ENCODE data around the gene NREP.

NREP gene

DNA sequence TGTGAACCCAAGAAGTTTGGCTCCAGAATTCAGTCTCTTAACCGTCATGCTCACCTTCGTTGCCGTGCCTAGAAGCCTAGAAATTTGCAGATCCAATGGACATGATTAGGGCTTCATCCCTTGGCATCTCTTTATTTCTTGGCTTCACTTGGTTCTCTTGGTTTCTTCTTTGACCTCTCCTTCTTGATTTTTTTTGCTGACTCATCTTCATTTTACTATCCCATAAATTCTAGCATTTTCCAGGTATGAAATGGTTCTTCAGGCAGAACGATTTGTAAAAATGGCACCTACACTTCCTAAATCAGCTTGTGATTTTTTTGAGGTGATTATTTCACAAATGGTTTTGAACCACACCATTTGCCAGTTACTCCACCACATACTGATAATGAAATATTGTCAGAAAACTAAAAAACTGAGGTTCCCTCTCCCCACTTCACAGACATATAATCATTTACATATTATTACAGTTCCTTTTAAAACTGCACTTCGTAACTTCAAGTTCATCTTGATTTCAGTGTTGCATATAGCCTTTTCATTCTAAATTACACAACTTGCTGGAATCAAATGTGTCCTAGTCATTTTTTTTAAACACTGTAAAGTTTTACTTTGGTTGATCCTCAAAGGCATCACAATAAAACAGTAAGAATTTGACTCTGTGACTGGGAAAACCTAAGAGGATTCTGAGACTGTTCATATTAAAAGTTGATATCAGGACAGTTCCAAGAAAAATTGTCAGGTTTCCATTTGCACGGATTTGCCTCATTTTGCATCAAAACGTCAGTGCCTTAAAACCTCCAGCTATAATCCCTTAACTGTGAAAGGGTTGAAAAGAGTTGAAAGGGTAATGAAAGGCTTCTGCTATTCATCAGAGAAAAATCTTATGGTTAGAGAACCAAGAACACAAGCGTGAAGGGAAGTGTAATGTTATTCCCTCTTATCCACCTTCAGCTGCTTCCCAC is 8.9 kb upstream of the NREP start:
- no peak for DNase-seq (ENCODE audit: insufficient read length, low spot score)
- no peak for FAIRE-seq

DNA sequence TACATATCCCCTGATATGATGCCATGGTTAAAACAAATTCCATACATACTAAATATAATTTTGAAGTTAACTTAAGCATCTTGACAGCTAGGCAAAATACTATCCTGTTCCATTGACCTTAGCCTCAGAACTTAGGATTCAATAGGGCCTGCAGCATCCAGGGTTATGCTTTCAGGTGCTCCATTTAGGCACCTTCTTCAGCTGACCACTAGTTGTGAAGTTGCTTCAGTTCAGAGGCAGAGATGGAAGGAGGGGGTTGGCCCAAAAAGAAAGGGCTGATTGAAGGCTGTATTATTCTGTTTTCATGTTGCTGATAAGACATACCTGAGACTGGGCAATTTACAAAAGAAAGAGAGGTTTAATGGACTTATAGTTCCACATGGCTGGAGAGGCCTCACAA is 7.0 kb upstream of the NREP start:
- FAIRE-seq (no peak), DNase-seq (ENCODE audit: insufficient read length, low spot score) (no peak)

DNA sequence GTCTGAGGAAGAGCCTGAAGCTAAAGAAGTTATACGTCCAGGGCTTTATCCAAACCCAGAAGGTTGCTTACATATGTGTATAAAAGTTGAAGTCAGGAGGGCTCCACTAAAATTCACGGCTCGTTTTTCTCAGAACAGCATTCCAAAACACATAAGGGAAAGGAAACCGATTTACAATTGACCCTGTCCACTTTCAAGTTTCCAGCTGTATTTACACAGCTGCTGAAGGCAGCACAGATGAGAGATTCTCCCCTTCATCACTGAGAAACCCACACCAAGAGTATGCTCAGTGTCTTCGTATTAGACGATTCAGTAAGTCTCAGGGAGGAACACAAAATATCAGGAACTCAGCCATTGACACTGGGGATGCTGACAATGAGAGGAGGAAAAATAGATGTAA is 5.9 kb upstream of the NREP start:
- DNase-seq (ENCODE audit: insufficient read length, low spot score) = no peak
- no peak for FAIRE-seq

DNA sequence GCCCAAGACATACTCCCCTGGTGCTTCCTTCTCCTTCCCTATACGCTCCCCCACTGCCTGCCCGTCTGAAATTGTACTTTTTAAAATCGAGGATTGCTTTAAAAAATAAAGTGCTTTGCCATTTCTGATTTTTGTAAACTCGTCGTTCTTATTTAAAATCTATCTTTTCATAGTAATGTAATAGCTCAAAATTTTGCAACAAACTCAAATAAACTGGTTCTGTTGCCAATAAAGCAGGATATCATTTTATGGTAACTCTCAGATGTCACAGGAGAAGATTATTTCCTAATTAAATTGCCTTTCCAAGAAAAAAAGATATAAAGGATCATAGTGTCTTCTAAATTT is 1.3 kb upstream of the NREP start:
- DNase-seq (ENCODE audit: insufficient read length, low spot score) (no peak), FAIRE-seq (no peak)

DNA sequence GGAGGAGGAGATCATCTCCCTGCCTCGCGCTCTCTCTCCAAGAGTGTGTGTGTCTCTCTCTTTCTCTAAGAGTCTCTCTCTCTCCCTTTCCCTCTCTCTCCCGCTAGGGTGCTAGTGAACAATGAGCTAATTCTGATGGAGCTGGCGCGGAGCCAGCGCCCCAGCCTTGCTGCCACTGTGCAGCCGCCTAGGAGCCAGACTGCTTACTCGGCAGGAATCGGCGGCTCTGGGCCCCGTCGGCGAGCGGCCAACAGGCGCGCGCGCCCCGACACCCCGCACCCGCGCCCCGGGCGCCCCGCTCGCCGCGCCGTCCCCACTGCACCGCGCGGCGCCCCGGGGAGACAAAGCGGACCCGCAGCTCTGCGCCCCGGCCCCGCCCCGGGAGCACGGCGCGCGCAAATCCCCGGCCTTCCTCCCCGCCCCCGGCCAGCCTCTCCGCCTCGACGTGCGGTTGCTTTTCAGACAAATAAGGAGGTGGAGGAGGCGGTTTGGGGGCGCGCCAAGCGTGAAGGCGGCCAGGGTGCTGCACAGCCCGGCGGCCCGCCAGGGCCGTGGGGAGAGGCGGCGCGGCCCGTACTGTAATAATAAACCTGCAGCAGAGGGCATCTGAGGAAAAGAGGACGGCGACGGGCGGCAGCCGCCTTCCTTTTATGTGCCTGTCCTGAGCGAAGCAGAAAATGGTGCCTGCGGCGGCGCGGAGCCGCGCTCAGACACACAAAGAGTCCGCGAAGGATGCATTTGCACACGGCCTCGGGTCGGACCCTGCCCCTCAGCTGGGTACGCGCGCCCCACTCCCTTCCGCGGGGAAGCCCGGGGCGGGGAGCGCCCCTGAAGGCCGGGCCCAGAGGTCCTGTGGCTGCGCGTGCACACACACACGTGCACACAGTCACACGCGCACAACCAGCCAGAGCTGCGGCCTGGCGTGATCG is 625 bp upstream of the NREP start:
- FAIRE-seq = peak; percentile 96

DNA sequence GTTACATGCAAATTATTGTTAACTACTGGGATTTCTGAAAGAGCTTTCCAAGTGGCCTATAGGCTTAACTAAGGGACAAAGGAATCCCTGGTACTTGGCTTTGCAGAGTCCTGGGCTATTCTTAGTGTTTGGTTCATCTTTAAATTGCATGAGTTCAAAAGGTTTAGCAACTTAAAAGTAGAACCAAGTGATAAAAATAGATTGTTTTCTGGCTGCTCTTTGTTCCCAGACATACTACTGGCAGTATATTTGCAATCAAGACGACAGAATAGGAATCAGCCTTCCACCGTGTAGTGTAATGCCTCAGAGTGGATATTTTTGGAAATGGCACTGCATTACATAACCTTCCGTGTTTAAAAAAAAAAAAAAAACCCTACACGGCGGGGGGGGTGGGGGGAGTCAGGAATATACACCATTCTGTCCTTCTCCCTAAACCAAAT is 1.0 kb downstream of the NREP start:
- FAIRE-seq = peak; percentile 88
- no peak for DNase-seq (ENCODE audit: insufficient read length, low spot score)

More for the DNA sequence above, 625 bp upstream of the NREP start:
- DNase-seq (ENCODE audit: insufficient read length, low spot score) = peak; percentile 65

DNA sequence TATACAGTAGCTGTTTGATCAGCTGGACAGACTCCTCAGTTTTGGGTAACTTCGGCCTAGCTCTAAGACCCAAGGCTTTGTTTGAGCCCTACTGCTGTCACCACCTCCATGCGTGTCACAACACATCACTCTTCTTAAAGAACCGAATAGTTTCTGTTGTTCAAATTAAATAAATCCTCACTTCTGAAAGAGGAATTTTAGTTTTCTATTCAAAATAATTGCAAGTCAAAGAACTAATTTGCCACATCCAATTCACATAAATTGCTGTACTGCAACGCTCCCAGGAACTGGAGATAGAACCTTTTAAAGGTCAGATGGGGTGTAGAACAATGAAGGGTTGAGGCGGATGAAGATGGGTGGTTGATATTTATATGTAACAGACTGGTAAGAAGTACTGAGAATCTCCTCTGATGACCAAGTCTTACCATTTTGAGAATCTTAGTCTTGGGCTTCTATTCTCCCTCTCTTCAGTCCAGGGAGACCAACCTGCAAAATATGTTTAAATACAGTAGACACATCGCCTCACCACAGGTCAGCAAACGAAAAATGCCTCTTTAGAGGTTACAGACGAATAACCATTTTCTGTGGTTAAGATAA is 1.6 kb downstream of the NREP start:
- DNase-seq (ENCODE audit: insufficient read length, low spot score) (no peak), FAIRE-seq (no peak)

DNA sequence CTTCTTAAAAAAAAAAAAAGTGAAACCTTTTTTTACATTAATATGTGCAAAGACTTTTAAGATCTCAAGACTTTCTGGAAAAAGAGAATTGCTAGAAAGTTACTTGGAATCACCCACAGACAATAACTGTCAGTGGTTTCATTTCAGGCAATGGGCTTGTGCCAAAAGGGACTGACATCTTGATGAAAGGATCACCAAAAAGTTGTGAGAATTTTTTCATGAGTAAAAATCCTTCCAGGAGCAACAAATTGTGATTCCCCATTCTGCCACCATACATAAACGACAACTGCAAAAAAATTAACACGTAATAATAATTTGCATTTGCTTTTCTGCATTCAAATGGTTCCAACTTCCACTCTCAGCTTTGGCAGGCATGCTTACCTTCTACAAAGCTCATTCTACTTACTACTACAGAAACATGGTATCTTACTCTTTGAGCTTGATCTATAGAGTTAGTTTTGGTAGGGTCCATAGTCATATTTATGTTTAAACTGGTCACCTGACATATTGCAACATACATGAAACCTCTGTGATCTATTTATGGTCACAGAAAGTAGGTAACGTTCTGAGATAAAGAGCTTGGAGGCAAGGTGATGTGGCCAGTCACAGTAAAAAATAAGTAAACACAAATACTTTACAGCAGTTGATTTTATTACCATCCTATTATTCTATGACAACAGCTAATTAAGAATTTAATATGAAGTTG is 3.0 kb downstream of the NREP start:
- DNase-seq (ENCODE audit: insufficient read length, low spot score) = no peak
- no peak for FAIRE-seq

DNA sequence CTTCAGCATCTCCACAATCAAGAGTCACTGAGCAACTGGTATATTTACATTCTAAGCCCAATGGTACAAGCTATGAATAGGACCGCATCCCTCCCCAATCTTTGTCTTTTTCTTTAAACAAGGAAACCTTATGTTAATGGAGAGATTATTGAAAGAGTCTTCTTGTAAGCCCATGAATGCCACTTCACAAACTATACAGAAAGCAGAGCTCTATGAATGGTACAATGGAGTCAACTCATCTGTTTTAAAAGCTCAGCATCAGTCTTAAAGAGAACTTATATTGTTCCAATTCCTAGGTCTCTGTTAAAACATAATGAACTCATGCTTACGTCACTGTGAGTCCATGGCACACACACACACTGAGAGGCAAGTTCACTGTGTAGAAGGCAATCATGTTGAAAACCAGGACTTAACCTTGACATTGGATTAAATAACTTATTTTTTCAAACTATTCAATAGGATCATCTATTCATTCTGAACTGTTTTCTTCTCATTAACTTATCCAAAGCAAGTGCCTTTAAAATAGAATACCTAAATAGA is 4.5 kb downstream of the NREP start:
- FAIRE-seq (peak; percentile 53), DNase-seq (ENCODE audit: insufficient read length, low spot score) (no peak)

DNA sequence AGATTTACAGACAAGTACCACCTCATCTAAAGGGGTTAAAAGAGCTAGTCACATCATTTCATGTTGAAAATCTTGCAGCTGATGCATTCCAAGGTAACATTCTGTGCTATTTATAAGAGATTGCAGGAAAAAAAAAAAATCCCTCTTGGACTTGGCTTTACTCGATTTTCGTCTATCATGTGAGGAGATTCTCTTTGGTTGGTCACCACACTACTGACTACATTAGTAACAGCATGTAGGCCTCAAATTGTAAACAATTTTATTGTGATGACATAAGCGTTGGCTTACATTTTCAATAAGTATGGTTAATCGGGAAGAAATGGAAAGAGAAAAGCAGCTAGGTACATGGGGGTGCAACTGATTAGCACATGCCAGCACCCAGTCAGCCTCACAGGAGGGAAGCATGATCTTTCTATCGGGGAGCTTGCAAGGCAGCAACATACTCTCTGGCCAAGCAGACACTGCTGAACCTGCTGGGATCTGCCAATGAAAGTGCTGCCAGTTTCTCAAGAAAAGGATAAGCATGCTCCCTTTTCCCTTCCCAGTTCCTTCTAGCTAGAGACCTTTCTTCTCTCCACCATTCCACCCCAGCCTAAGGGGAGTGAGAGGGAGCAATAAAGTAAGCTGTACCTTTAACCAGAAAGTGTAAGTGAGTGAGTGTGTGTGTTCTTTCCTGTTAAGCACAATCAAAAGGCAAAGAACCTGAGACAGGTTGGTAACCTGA is 7.5 kb downstream of the NREP start:
- DNase-seq (ENCODE audit: insufficient read length, low spot score) (no peak), FAIRE-seq (no peak)

DNA sequence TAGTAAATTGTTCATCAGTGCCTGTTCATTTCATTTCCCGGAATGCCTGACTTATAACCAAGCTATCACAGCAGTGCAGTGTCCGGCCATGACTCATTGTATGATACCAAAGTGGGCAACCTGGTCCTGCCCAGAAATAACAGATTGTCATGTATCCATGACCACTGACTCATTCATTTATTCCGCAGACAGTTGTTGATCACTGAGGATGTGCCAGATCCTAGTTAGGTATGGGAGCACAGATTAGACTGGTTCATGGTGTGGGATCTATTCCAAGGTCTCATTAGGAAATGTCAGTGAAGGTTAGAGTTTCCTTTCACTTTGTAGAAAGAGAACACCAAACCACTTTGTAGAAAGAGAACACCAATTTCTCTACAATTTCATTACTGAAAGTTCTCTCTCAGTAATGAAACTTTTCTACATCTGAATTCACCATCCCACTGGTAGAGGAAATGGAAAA is 8.7 kb downstream of the NREP start:
- FAIRE-seq (peak; percentile 74), DNase-seq (ENCODE audit: insufficient read length, low spot score) (no peak)

DNA sequence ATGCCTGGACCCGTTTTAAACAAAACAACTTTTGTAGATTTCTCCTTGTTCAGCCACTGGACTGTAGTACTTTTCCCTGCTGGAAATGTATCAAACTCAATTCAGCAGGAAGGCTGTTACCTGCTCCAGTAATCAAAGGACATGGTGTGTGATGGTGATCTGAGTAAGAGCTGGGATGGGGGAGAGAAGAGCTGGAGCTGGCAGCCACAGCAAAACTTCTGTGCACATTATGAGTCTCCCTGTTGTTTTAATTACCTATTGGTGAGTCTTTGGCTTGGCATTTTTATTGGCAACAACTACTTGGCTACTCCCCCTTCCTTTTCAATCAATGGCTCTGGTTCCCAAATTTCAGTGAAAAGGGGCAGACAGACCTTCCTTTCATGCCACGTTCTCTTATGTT is 9.7 kb downstream of the NREP start:
- DNase-seq (ENCODE audit: insufficient read length, low spot score) (no peak), FAIRE-seq (no peak)

DNA sequence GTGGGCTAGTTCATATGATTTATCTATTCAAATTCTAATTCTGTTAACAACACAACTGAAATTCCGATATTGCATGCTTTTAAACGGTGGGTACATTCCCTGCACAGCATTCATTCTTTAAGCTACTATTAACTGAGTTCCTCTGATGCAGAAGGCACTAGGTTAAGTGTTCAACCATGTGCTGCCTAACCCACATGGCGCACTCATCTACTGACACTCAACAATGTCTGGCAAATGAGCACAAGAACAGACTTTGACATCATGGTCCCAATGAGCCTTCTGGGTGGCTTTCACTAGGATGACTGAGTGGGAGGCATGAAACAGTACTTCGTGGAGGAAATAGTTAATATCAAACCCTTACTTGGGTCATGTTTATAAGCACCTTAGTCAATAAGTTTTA is 10.2 kb downstream of the NREP start:
- FAIRE-seq (no peak), DNase-seq (ENCODE audit: insufficient read length, low spot score) (no peak)

DNA sequence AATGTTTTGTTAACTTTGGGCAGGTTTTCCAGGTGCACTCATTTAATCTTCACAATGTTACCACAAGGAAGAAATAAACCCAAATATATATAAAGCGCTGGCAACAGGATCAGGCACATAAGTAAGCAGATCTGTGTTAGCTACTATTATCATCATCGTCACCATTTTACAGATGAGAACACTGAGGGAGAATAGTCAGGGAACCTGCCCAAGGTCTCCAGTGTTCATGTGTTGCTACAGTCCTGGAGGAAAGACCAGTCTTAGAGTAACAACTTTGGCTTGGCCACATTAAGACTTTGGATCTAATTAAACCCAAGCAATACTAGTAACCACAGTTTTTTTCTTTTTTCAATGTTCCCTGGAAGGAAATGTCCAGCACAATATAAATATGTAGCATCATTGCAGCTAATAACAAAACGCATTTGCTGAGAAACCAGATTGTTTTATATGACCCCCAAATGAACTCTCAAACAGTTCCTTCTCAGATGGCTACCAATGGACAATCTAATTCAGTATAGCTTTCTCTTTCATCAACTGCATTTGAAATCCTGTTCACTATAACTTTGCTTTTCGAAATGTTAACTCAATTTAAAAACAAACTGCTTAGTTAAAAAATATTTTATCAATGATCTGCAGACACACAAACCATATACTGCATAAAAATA is 11.8 kb downstream of the NREP start:
- FAIRE-seq = peak; percentile 42
- DNase-seq (ENCODE audit: insufficient read length, low spot score) = no peak

DNA sequence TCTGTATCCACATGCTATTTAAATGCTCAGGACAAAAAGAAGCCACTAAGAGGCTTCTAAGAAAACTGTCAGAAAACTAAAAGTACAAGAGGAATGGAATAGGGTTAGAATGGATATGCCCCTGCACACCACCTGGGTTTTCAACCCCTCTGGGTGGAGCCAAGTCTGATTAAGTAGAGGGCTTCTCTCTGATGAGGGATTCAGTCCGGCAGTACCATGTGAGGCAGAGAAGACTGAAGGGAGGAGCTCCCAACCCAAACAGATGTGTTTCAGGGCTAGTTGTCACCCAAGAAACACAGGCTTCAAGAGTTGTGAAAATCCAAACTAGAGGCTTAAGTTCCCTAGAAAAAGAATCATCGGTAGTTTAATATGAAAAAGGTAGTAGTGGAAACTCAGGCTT is 12.5 kb downstream of the NREP start:
- DNase-seq (ENCODE audit: insufficient read length, low spot score) = no peak
- no peak for FAIRE-seq

DNA sequence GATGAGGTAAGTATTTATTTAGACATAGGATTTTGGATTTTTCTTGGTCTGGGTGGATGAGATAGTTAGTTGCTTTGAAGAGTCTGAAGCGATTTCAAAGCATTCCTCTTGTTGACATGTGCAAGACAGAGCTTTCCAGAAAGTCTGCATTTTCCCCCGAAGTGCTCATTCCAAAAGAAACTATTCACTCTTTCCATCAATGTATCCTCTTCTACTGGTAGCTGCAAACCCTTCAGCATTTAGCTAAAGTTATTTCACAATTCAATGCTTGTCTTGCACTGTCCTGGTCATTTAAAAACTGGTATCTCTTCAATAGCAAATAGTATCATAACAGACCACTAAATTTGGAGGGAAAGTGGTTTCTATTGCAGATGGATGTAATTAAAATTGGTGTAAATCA is 13.0 kb downstream of the NREP start:
- FAIRE-seq (no peak), DNase-seq (ENCODE audit: insufficient read length, low spot score) (no peak)

DNA sequence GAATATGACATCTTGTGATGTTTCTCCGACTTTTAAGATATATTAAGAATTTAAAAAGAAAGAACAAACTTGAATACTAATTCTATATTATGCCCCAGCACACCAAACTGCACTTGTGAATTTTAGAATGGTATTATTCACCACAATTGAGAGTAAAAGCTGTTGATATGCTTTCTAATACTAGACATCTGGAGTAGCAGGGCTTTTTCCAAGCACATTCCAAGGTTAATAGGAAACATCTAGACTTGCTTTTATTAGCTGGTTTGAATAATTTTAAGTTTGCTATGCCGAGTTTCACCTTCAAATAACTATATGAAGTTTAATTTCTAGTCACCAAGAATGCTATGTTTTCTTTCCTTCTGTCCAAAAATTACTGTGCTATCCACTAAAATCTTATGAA is 13.5 kb downstream of the NREP start:
- DNase-seq (ENCODE audit: insufficient read length, low spot score) = no peak
- FAIRE-seq = no peak

DNA sequence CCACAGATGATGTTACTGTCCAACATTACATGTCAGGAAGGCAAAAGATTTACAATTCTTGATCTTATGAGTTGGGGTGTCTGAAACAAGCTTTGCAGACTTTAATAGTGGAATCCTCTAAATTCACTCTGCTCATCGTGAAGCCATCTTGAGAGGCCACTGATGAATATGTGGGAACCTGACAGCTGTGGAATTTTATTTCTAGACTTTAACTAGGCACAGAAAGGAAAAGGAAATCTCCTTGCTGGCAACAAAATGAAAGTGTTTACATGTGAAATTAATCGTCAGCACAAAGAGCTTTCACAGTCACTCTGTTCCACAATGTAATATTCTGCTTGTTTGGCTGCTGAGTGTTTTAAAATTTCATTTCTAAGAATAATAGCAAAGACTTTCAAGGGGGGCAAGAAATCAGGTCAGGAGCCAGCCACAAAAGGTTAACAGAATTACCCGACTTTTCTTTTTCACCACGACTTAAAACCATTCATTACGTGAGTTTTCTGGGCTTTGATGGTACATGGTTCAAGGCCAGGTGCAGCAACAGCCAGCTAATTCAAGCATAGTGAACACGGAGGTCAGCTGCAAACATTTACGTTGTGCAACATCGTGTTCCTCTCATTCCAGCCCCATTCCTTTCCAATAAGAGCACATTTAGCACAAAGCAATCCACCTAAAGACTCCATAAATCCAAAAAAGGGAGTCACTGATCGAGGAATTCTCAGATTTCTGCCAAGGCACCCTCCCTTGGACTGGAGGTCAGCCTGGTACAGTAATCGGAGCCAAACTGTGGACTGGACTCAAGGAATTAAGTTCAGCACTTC is 14.6 kb downstream of the NREP start:
- peak; percentile 78 for FAIRE-seq

More for the DNA sequence above, 14.6 kb downstream of the NREP start:
- no peak for DNase-seq (ENCODE audit: insufficient read length, low spot score)

Measured in GM19239 (cell line).